GM12878 (cell line): Measurements from ENCODE around the gene CDC42BPA.

ENCODE experiments used
- IKZF1 ChIP-seq: fragments of 450-650 bp; conservative IDR thresholded peaks from 2 replicates; pipeline ENCODE4 v1.6.1; 2017; ENCODE audit warnings: antibody characterized with exemption, mild to moderate bottlenecking
- NFXL1 ChIP-seq: fragments of 450-650 bp; IDR thresholded peaks from 2 replicates; pipeline ENCODE4 v1.6.1; 2017; ENCODE audit warnings: antibody characterized with exemption, mild to moderate bottlenecking, borderline replicate concordance
- PAX5 ChIP-seq: IDR thresholded peaks from 2 replicates; pipeline ENCODE4 v1.6.1; 2011; ENCODE audit warnings: low read depth, low read length, borderline replicate concordance
- POLR2A ChIP-seq: IDR thresholded peaks from 2 replicates; pipeline ENCODE4 v1.6.1; 2011; ENCODE audit warnings: low read depth, mild to moderate bottlenecking, low read length
- TCF7 ChIP-seq: IDR thresholded peaks from 2 replicates; pipeline ENCODE4 v1.6.1; 2014; ENCODE audit warnings: antibody characterized with exemption, borderline replicate concordance
- ZBED1 ChIP-seq: IDR thresholded peaks from 2 replicates; pipeline ENCODE4 v1.6.1; 2016; ENCODE audit warnings: borderline replicate concordance
- TF ChIP-seq, protein P1 (sequence below), 3 experiments: IDR thresholded peaks in 2 of 3; conservative IDR thresholded peaks in 1 of 3; 2 replicates each; pipeline ENCODE4 v1.5.1; 2011; ENCODE audit warnings: low read depth in 3 of 3, low read length in 3 of 3, mild to moderate bottlenecking in 3 of 3, control low read depth in 2 of 3, moderate library complexity in 2 of 3, inconsistent platforms in 1 of 3, mixed read lengths in 1 of 3; ENCODE audit not compliant: control insufficient read depth in 2 of 3, insufficient read depth in 1 of 3; ENCODE audit errors: extremely low read depth in 1 of 3
- TF ChIP-seq, protein P2 (sequence below): IDR thresholded peaks from 2 replicates; pipeline ENCODE4 v1.6.1; 2011; ENCODE audit warnings: low read depth, low read length, improper control_type of control experiment, borderline replicate concordance

GRCh38 chr1:227314014-227314848, 4.1 kb downstream of the CDC42BPA start:
- TF ChIP-seq NFXL1 (no peak), TCF7 (no peak), PAX5 (no peak), POLR2A (no peak), IKZF1 (no peak), ZBED1 (no peak)
- TF ChIP-seq, protein P1, sequence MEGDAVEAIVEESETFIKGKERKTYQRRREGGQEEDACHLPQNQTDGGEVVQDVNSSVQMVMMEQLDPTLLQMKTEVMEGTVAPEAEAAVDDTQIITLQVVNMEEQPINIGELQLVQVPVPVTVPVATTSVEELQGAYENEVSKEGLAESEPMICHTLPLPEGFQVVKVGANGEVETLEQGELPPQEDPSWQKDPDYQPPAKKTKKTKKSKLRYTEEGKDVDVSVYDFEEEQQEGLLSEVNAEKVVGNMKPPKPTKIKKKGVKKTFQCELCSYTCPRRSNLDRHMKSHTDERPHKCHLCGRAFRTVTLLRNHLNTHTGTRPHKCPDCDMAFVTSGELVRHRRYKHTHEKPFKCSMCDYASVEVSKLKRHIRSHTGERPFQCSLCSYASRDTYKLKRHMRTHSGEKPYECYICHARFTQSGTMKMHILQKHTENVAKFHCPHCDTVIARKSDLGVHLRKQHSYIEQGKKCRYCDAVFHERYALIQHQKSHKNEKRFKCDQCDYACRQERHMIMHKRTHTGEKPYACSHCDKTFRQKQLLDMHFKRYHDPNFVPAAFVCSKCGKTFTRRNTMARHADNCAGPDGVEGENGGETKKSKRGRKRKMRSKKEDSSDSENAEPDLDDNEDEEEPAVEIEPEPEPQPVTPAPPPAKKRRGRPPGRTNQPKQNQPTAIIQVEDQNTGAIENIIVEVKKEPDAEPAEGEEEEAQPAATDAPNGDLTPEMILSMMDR (IDR thresholded peaks at IDR 0.05 in 2 of 3, conservative IDR thresholded peaks at IDR 0.05 in 1 of 3; ENCODE audit: control insufficient read depth in 2 of 3, extremely low read depth in 1 of 3, insufficient read depth in 1 of 3, low read depth in 3 of 3, low read length in 3 of 3) = no peak
- TF ChIP-seq, protein P2, sequence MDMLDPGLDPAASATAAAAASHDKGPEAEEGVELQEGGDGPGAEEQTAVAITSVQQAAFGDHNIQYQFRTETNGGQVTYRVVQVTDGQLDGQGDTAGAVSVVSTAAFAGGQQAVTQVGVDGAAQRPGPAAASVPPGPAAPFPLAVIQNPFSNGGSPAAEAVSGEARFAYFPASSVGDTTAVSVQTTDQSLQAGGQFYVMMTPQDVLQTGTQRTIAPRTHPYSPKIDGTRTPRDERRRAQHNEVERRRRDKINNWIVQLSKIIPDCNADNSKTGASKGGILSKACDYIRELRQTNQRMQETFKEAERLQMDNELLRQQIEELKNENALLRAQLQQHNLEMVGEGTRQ = no peak
